Psoas muscle (tissue), 8 donors: ENCODE results near the gene FBXL13. TPM values are rescaled to one million over a fixed set of nuclear protein-coding genes. Genes with fewer than 3 reads are reported as not detected.

ENCODE experiments used
- ATAC-seq, 4 donors: fragments of 200-7000 bp; cut with Tn5 transposase; one replicate each; pipeline ENCODE4 v1.9.1; 2020; ENCODE audit warnings: moderate library complexity in 3 of 4, mild to moderate bottlenecking in 2 of 4
- DNase-seq, 2 donors: peaks; one replicate each; pipeline ENCODE4 v3.0.0-alpha.2; 2020
- H3K27ac ChIP-seq: fragments of 200-600 bp; one replicate; pipeline ENCODE4 v1.8.0; 2022
- H3K27me3 ChIP-seq, 3 donors: fragments of 200-600 bp in 1 of 3; one replicate each; pipeline versions ENCODE4 v1.6.1 to v1.8.0; 2013 to 2022; ENCODE audit warnings: low read length in 2 of 3, mild to moderate bottlenecking in 2 of 3, moderate library complexity in 1 of 3; ENCODE audit not compliant: insufficient read depth in 3 of 3
- H3K36me3 ChIP-seq, 2 donors: fragments of 200-600 bp in 1 of 2; one replicate each; pipeline versions ENCODE4 v1.6.1 to v1.8.0; 2013 to 2022; ENCODE audit warnings: low read depth in 1 of 2, mild to moderate bottlenecking in 1 of 2, moderate library complexity in 1 of 2; ENCODE audit not compliant: insufficient read depth in 1 of 2
- H3K4me1 ChIP-seq: fragments of 200-600 bp; one replicate; pipeline ENCODE4 v1.8.0; 2022
- H3K4me3 ChIP-seq: fragments of 200-600 bp; one replicate; pipeline ENCODE4 v1.8.0; 2022; ENCODE audit warnings: mild to moderate bottlenecking
- H3K9me3 ChIP-seq: fragments of 200-600 bp; one replicate; pipeline ENCODE4 v1.8.0; 2022
- WGBS, 3 donors: extraction: QIAGEN DNeasy Blood & Tissue Kit; methylation state at CpG; one replicate each; pipeline versions ENCODE4 v1.1.6 to v1.1.7; 2013; 5-methylcytosine and 5-hydroxymethylcytosine counted together
- intact Hi-C, 2 donors: fragments of 100-400 bp; cut with DNase I; formaldehyde crosslinking; loops; one replicate each; pipeline versions ENCODE4 v1.11.0 to v1.14.2; 2022
- polyA plus RNA-seq, 3 donors: library from polyadenylated mRNA; stranded (reverse); fragments of 200-250 nt; gene quantifications; one replicate each; pipeline ENCODE4 v1.2.3, GENCODE V29; 2013
- total RNA-seq, 4 donors: library from RNA; stranded (reverse); fragmentation: NEBNext Ultra II Directional in 2 of 4; extraction: Animal tissue kit (Norgen Biotek cat#: 25700) in 2 of 4; gene quantifications; one replicate each; pipeline versions ENCODE4 v1.2.1 to v1.2.4, GENCODE V29; 2021 to 2023
- TF ChIP-seq, protein P1 (sequence below): fragments of 200-600 bp; IDR thresholded peaks from one replicate; pipeline ENCODE4 v1.8.0; 2022; ENCODE audit warnings: antibody characterized with exemption
- donor health status: healthy with polysubstance abuse.
- donor health status: DM: no; HTN: no; CAD: no; lungs with moderate emphysema.
- donor health status: Bipolar disorder and iron deficiency.
- donor health status: healthy.
- donor health status: DM: yes; HTN: yes; CAD: no.
- donor health status: DM: no; HTN: no; CAD: no.
- donor health status: DM: no; HTN: no; CAD: no.
- donor health status: DM: yes; HTN: yes; CAD: no.

Gene FBXL13
- total and polyA plus RNA-seq, 7 donors = 0.13 to 0.52 (median 0.28) TPM; not detected in 1

DNA sequence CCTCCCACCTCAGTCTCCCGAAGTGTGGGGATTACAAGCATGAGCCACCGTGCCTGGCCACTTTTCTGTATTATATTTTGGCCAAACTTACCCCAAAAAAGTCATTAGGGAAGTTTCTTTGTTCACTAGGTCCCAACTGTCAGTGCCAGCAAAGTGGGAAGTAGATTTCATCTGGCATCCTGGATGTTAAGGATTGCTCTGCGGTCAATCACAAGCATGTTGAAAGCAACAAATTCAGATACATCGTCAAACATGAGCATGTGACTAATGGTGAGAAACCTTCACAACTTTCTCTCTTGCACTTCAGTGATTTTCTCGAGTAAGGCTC is 176.1 kb downstream of the FBXL13 start:
- DNase-seq = no peak
- no peaks in the 10 kb centered on the region for H3K4me1 ChIP-seq
- WGBS, 3 donors = 85 to 95% (median 89%) methylated on average over 5 of the region's 5 CpGs
- ATAC-seq = no peak
- H3K27ac ChIP-seq = no peak overlapping the region
- no peak overlapping the region for H3K4me3 ChIP-seq
- no peaks in the 10 kb centered on the region for H3K36me3 ChIP-seq
- no peaks in the 10 kb centered on the region for H3K27me3 ChIP-seq
- TF ChIP-seq, protein P1, sequence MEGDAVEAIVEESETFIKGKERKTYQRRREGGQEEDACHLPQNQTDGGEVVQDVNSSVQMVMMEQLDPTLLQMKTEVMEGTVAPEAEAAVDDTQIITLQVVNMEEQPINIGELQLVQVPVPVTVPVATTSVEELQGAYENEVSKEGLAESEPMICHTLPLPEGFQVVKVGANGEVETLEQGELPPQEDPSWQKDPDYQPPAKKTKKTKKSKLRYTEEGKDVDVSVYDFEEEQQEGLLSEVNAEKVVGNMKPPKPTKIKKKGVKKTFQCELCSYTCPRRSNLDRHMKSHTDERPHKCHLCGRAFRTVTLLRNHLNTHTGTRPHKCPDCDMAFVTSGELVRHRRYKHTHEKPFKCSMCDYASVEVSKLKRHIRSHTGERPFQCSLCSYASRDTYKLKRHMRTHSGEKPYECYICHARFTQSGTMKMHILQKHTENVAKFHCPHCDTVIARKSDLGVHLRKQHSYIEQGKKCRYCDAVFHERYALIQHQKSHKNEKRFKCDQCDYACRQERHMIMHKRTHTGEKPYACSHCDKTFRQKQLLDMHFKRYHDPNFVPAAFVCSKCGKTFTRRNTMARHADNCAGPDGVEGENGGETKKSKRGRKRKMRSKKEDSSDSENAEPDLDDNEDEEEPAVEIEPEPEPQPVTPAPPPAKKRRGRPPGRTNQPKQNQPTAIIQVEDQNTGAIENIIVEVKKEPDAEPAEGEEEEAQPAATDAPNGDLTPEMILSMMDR = no peak
- no peaks in the 10 kb centered on the region for H3K9me3 ChIP-seq
- intact Hi-C loops = no loop called here

DNA sequence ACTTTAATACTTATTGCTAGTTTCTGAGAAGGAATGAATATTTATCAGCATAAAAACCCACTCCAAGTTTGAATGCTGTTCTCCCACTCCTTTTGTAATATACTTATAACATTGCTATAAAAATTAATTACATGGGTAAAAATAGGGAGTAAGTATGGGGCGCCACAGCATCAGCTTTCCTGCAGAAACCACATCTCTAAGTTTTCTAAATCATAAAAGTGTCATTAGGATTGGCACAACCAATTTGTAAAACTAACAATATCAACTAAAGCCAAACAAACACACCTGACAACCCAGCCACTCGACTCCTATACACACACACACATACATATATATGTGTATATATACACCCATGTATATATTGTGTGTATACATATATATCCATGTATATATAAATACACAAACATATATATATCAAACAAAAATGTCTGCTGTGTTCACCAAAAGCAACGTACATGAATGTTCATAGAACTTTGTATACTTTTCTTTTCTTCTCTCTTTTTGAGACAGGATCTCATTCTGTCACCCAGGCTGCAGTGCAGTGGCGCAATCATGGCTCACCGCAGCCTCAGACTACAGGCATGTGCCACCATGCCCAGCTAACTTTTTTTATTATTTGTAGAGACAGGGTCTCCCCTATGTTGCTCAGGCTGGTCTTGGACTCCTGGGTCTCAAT is 176.6 kb downstream of the FBXL13 start:
- Histone ChIP-seq H3K27me3 (no peaks in the 10 kb centered on the region), H3K36me3 (no peaks in the 10 kb centered on the region), H3K4me1 (peaks cover 4% of the 10 kb centered on the region), H3K27ac (no peak overlapping the region), H3K9me3 (no peaks in the 10 kb centered on the region), H3K4me3 (no peak overlapping the region)
- WGBS, 3 donors = 87 to 91% (median 88%) methylated on average over 5 of the region's 5 CpGs
- intact Hi-C loops = no loop called here
- TF ChIP-seq, protein P1 = no peak
- no peak for ATAC-seq
- DNase-seq = no peak

DNA sequence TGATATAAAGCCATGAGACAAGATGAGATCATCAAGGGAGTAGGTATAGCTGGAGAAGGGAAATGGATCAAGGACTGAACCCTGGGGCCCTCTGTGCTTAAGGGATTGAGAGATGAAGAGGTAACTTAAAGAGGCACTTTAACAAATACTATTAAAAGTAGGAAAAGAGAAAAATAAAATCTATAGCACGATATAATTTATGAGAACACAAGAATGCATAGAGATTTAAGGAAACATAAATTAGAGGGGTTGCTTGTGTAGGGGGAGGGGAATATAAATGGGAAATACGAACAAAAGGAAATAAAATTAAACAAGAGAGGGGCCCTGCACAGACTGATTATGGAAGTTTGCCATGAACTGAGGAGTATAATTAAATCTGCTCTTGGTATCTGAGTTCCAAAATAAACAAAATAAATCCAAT is 177.4 kb downstream of the FBXL13 start:
- ATAC-seq = no peak
- TF ChIP-seq, protein P1 = no peak
- DNase-seq = no peak
- Histone ChIP-seq H3K4me3 (no peak overlapping the region), H3K4me1 (peaks cover 5% of the 10 kb centered on the region), H3K27me3 (no peaks in the 10 kb centered on the region), H3K9me3 (no peaks in the 10 kb centered on the region), H3K36me3 (no peaks in the 10 kb centered on the region), H3K27ac (no peak overlapping the region)
- intact Hi-C loops = no loop called here
- WGBS, 3 donors = 46 to 53% (median 49%) methylated on average over 2 of the region's 2 CpGs

DNA sequence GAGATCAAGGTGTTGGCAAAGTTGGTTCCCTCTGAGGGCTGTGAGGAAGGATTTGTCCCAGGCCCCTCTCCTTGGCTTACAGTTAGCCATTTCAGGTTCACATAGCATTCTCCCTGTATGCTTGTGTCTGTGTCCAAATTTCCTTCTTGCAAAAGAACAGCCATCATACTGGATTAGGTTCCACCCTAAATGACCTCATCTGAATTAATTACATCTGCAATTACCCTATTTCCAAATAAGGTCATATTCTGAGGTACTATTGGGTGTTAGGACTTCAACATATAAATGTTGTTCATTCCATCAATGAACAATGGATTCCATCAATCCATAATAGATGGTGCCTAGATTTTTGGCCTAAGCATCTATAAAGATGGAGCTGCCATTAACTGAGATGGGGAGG is 178.0 kb downstream of the FBXL13 start:
- Histone ChIP-seq H3K27ac (no peak overlapping the region), H3K27me3 (no peaks in the 10 kb centered on the region), H3K36me3 (no peaks in the 10 kb centered on the region), H3K4me1 (peaks cover 5% of the 10 kb centered on the region), H3K9me3 (no peaks in the 10 kb centered on the region), H3K4me3 (no peak overlapping the region)
- DNase-seq = no peak
- ATAC-seq = no peak
- intact Hi-C loops = no loop called here
- TF ChIP-seq, protein P1 = no peak

DNA sequence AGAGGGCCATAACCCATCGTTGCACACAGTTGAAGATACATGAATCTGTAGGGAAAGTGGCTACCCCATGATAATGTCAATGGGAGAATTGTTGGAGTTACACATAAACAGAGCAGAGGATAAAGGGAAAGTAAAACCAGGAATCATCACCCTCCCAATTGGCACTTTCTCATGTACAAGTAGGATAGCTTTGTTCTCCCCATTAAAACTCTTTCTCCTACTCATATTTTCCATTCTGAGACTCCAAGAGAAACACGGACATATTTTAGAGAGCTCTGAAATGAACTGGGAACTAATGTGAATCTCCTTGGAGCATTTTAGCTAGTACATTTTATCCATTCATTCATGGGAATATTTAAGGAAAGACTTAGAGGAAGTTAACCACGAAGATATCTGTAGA is 179.0 kb downstream of the FBXL13 start:
- no peaks in the 10 kb centered on the region for H3K36me3 ChIP-seq
- TF ChIP-seq, protein P1 = no peak
- H3K4me3 ChIP-seq = no peak overlapping the region
- no peaks in the 10 kb centered on the region for H3K9me3 ChIP-seq
- H3K27ac ChIP-seq = no peak overlapping the region
- ATAC-seq (no peak), DNase-seq (no peak)
- WGBS, 3 donors = 39 to 52% (median 50%) methylated on average over 3 of the region's 3 CpGs
- no peaks in the 10 kb centered on the region for H3K27me3 ChIP-seq
- intact Hi-C loops = no loop called here
- H3K4me1 ChIP-seq = peaks cover 8% of the 10 kb centered on the region
